Prostate gland (tissue), 2 donors: ENCODE results near the gene ZNF429. TPM values are rescaled to one million over a fixed set of nuclear protein-coding genes. Genes with fewer than 3 reads are reported as not detected.
"Not testable (repeated sequence)": the region's sequence is repeated elsewhere in the genome, so short reads cannot be mapped to it uniquely, and the experiment has no call there.

Experiments
- DNase-seq: peaks from one replicate; pipeline ENCODE4 v3.0.0-alpha.2; 2019; ENCODE audit warnings: low spot score
- H3K27ac ChIP-seq, 2 donors: fragments of 200-600 bp; sonication (generic); 2 replicates each; pipeline ENCODE4 v1.5.1; 2017 to 2019
- H3K27me3 ChIP-seq: fragments of 200-600 bp; sonication (generic); replicated peaks from 2 replicates; pipeline ENCODE4 v1.5.1; 2019; ENCODE audit not compliant: insufficient read depth
- H3K36me3 ChIP-seq, 2 donors: fragments of 200-600 bp; sonication (generic); 1 replicate in 1 of 2; 2 replicates in 1 of 2; pipeline versions ENCODE4 v1.5.1 to v1.8.1; 2017 to 2019
- H3K4me1 ChIP-seq: fragments of 200-600 bp; sonication (generic); replicated peaks from 2 replicates; pipeline ENCODE4 v1.5.1; 2019
- H3K4me3 ChIP-seq, 2 donors: fragments of 200-600 bp; sonication (generic); 2 replicates each; pipeline ENCODE4 v1.5.1; 2017 to 2019
- H3K9me3 ChIP-seq: fragments of 200-600 bp; sonication (generic); 2 replicates; pipeline ENCODE4 v1.5.1; 2017
- POLR2A ChIP-seq: fragments of 450-650 bp; IDR thresholded peaks from one replicate; pipeline ENCODE4 v1.6.1; 2016; ENCODE audit warnings: antibody characterized with exemption, mild to moderate bottlenecking
- POLR2AphosphoS5 ChIP-seq: sonication (generic); formaldehyde crosslinking; IDR thresholded peaks from one replicate; pipeline ENCODE4 v1.6.1; 2017; ENCODE audit warnings: antibody characterized with exemption
- WGBS: methylation state at CpG from one replicate; pipeline ENCODE4 v1.1.5; 2018; 5-methylcytosine and 5-hydroxymethylcytosine counted together
- intact Hi-C: fragments of 100-400 bp; cut with DNase I; formaldehyde crosslinking; loops from one replicate; pipeline ENCODE4 v1.14.2; 2022
- total RNA-seq, 2 donors: library from RNA; depleted of rRNA; stranded (reverse); fragments of >200 nt; gene quantifications; one replicate each; pipeline ENCODE4 v1.1.0, GENCODE V29; 2016
- TF ChIP-seq, protein P1 (sequence below), 4 experiments: fragments of 200-600 bp in 2 of 4; fragments of 450-650 bp in 2 of 4; sonication (generic) in 2 of 4; IDR thresholded peaks; 1 replicate in 3 of 4; 2 replicates in 1 of 4; pipeline ENCODE4 v1.5.1; 2016 to 2019; ENCODE audit warnings: antibody characterized with exemption in 4 of 4, mild to moderate bottlenecking in 2 of 4, moderate library complexity in 2 of 4

The ZNF429 gene
- total RNA-seq, 2 donors from 2014 or later, result 22.7 TPM

DNA sequence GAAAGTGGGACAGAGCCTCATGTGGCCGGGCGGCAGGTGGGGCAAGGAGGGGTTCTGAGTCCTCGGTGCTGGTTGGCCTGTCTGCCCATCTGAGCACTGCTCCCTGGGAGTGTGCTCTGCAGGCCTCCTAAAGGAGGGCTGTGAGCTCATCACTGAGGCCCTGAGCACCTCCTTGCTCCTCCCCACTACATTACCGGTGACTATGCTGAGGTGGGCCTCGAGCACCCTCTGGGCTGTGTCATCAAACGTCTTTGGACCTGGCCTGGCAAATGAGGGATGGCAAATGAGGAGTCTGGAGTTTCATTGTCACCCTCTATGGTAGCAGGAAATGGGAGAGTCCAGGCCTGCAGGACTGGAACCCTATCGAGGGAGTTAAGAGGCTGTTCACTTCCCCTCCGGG is 38.8 kb upstream of the ZNF429 start:
- Histone ChIP-seq H3K36me3 (no peaks in the 10 kb centered on the region), H3K4me1 (no peaks in the 10 kb centered on the region), H3K27ac (no peak overlapping the region), H3K4me3 (no peak overlapping the region), H3K9me3 (no peaks in the 10 kb centered on the region), H3K27me3 (no peaks in the 10 kb centered on the region)
- WGBS, result 82% methylated on average over 8 of the region's 8 CpGs
- DNase-seq, result no peak
- intact Hi-C loops, result no loop called here
- no peak for TF ChIP-seq POLR2AphosphoS5
- TF ChIP-seq POLR2A, result no peak
- TF ChIP-seq, protein P1, sequence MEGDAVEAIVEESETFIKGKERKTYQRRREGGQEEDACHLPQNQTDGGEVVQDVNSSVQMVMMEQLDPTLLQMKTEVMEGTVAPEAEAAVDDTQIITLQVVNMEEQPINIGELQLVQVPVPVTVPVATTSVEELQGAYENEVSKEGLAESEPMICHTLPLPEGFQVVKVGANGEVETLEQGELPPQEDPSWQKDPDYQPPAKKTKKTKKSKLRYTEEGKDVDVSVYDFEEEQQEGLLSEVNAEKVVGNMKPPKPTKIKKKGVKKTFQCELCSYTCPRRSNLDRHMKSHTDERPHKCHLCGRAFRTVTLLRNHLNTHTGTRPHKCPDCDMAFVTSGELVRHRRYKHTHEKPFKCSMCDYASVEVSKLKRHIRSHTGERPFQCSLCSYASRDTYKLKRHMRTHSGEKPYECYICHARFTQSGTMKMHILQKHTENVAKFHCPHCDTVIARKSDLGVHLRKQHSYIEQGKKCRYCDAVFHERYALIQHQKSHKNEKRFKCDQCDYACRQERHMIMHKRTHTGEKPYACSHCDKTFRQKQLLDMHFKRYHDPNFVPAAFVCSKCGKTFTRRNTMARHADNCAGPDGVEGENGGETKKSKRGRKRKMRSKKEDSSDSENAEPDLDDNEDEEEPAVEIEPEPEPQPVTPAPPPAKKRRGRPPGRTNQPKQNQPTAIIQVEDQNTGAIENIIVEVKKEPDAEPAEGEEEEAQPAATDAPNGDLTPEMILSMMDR (IDR thresholded peaks at IDR 0.05), result no peak

DNA sequence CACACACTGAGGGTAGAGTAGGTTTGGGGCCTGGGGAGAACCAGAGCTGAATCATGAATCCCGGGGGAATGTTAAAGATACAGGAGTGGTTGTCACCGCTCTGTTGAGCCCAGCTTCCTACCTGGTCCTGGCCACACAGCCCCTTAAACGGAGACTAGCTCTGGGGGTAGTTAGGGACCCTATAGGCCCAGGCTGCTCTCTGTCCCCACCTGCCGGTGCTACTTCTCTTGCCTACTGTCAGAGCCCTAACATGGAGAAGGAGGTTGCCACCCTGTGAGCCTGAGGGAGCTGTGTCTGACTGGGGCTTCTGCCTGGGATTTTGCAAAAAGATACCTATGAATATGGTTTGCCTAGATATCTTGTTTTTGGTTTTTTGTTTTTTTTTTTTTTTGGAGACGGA is 36.6 kb upstream of the ZNF429 start:
- DNase-seq, result no peak
- 87% methylated on average over 5 of the region's 5 CpGs for WGBS
- TF ChIP-seq, protein P1 (IDR thresholded peaks at IDR 0.05), result no peak
- no peak for TF ChIP-seq POLR2A
- no peak for TF ChIP-seq POLR2AphosphoS5
- H3K27ac ChIP-seq, result no peak overlapping the region
- no peaks in the 10 kb centered on the region for H3K9me3 ChIP-seq
- H3K27me3 ChIP-seq, result no peaks in the 10 kb centered on the region
- H3K36me3 ChIP-seq, result no peaks in the 10 kb centered on the region
- intact Hi-C loops, result no loop called here
- no peaks in the 10 kb centered on the region for H3K4me1 ChIP-seq
- no peak overlapping the region for H3K4me3 ChIP-seq

- no peak for DNase-seq
- intact Hi-C loops, result no loop called here
Measured at GRCh38 chr19:21472507-21472906, 32.9 kb upstream of the ZNF429 start.

DNA sequence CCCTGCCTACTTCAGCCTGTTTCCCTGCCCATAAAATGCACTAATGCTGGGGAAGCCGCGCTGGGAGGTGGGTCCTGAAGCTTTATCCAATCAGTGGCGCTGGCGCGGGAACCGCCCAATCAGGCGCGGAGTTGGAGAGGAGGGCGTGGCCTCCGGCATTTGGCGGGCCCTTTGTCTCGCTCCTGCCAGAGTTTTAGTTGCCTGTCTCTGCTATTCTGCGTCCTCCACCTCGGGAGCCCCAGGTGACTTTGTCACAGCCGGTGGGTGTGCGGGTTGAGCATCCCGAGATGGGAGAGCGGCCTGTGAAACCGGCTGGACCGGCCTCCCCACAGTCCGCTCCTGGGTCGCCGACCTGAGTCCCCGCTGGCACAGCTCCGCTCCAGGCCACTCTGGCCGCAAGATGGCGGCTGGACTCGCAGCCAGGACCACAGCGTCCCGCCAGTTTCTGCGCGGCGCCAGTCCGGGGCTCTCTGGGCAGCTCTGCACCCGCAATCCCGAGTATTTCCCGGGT is 30.7 kb upstream of the ZNF429 start:
- TF ChIP-seq, protein P1 (IDR thresholded peaks at IDR 0.05), result no peak
- TF ChIP-seq POLR2AphosphoS5, result peak; percentile 39
- TF ChIP-seq POLR2A, result no peak

More at GRCh38 chr19:21472507-21472906, 32.9 kb upstream of the ZNF429 start:
- no peak for TF ChIP-seq POLR2A
- TF ChIP-seq, protein P1 (IDR thresholded peaks at IDR 0.05), result no peak
- TF ChIP-seq POLR2AphosphoS5, result no peak
- no peaks in the 10 kb centered on the region for H3K36me3 ChIP-seq
- no peaks in the 10 kb centered on the region for H3K9me3 ChIP-seq
- no peaks in the 10 kb centered on the region for H3K4me1 ChIP-seq
- H3K4me3 ChIP-seq, result no peak overlapping the region
- H3K27me3 ChIP-seq, result no peaks in the 10 kb centered on the region
- no peak overlapping the region for H3K27ac ChIP-seq

DNA sequence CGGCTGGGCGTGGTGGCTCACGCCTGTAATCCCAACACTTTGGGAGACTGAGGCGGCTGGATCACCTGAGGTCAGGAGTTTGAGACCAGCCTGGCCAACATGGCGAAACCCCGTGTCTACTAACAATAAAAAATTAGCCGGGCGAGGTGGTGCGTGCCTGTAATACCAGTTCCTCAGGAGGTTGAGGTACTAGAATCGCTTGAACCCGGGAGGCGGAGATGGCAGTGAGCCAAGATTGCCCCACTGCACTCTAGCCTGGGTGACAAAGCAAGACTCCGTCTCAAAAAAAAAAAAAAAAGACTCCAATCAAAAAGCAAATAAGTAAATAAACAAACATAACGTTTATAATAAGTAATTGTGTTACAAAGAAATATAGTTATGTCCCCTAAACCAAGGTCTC is 23.0 kb upstream of the ZNF429 start:
- H3K9me3 ChIP-seq, H3K27me3 ChIP-seq, H3K4me1 ChIP-seq, H3K27ac ChIP-seq, DNase-seq, H3K4me3 ChIP-seq, H3K36me3 ChIP-seq: not testable (repeated sequence)
- intact Hi-C loops, result loop anchor here (5.0 kb wide), 1 partner anchor 215 kb away; no protein-coding TSS in a partner anchor
- WGBS, result 86% methylated on average over 14 of the region's 14 CpGs

More for the DNA sequence above, 30.7 kb upstream of the ZNF429 start:
- no peaks in the 10 kb centered on the region for H3K9me3 ChIP-seq
- 6% methylated on average over 37 of the region's 37 CpGs for WGBS
- peak overlapping the region; percentile 28 for H3K4me3 ChIP-seq
- peak; percentile 63 for DNase-seq
- intact Hi-C loops, result no loop called here
- H3K27ac ChIP-seq, result no peak overlapping the region
- no peaks in the 10 kb centered on the region for H3K27me3 ChIP-seq
- H3K4me1 ChIP-seq, result no peaks in the 10 kb centered on the region
- H3K36me3 ChIP-seq, result no peaks in the 10 kb centered on the region
